ENCODE data around the gene CLDND1. TPM values are rescaled to one million over a fixed set of nuclear protein-coding genes. Genes with fewer than 3 reads are reported as not detected.
A peak's percentile ranks its signal among the peaks of the same experiment; 100 is the strongest.

The CLDND1 gene
- total and polyA plus RNA-seq, 10 of the 15 experiments (the other 5 are each of a cell fraction or from before 2014, with no cell fraction given): 97.8 to 225 (median 152) TPM

- TF ChIP-seq CUX1 (IDR thresholded peaks at IDR 0.05; ENCODE audit: insufficient replicate concordance, low read depth, low read length): peak; percentile 86
- TF ChIP-seq KDM1A (IDR thresholded peaks at IDR 0.05; ENCODE audit: borderline replicate concordance): no peak
- peak; percentile 85 for TF ChIP-seq POLR2AphosphoS5 (IDR thresholded peaks at IDR 0.05; ENCODE audit: low read length)
- TF ChIP-seq NFYA (IDR thresholded peaks at IDR 0.05; ENCODE audit: borderline replicate concordance, low read depth, low read length): no peak
- no peak for TF ChIP-seq SUZ12 (IDR thresholded peaks at IDR 0.05; ENCODE audit: unreplicated experiment)
- no peak for TF ChIP-seq WRNIP1 (IDR thresholded peaks at IDR 0.05; ENCODE audit: borderline replicate concordance, low read depth, low read length)
- TF ChIP-seq POLR2AphosphoS2 (IDR thresholded peaks at IDR 0.05; ENCODE audit: low read depth, low read length): no peak; the same call in 1 of the 2 replicates
- TF ChIP-seq NRF1 (conservative IDR thresholded peaks at IDR 0.05; ENCODE audit: low read depth, low read length): no peak
- TF ChIP-seq YY1 (IDR thresholded peaks at IDR 0.05; ENCODE audit: low read depth, low read length): peak; percentile 94
- no peak for TF ChIP-seq PKNOX1 (IDR thresholded peaks at IDR 0.05)
- no peak for TF ChIP-seq RB1 (IDR thresholded peaks at IDR 0.05; ENCODE audit: borderline replicate concordance)
- peak; percentile 98 for TF ChIP-seq POU2F2 (IDR thresholded peaks at IDR 0.05; ENCODE audit: borderline replicate concordance, low read depth, low read length)
- TF ChIP-seq MTA2 (IDR thresholded peaks at IDR 0.05; ENCODE audit: low read depth): peak; percentile 97
Measured at GRCh38 chr3:98556164-98557130, 33.7 kb upstream of the CLDND1 start (continued).
